Breast epithelium (tissue), 4 donors: ENCODE measurements around the gene ELF4. TPM values are rescaled to one million over a fixed set of nuclear protein-coding genes. Genes with fewer than 3 reads are reported as not detected.

Experiments
- DNase-seq, 2 donors: peaks; one replicate each; pipeline ENCODE4 v3.0.0-alpha.2; 2019; ENCODE audit warnings: low spot score in 2 of 2
- H3K27ac ChIP-seq, 2 donors: fragments of 200-600 bp; sonication (generic) in 1 of 2; one replicate each; pipeline ENCODE4 v1.5.1; 2016 to 2019; ENCODE audit warnings: mild to moderate bottlenecking in 1 of 2
- H3K27me3 ChIP-seq, 2 donors: fragments of 200-600 bp; sonication (generic) in 1 of 2; one replicate each; pipeline versions ENCODE4 v1.5.1 to v1.6.0; 2017 to 2019; ENCODE audit warnings: control low read depth in 1 of 2, mild to moderate bottlenecking in 1 of 2
- H3K36me3 ChIP-seq: fragments of 200-600 bp; one replicate; pipeline ENCODE4 v1.5.1; 2019
- H3K4me1 ChIP-seq, 2 donors: fragments of 200-600 bp; sonication (generic); one replicate each; pipeline ENCODE4 v1.5.1; 2016 to 2019; ENCODE audit warnings: control low read depth in 1 of 2
- H3K4me3 ChIP-seq, 3 donors: fragments of 200-600 bp; sonication (generic); 1 replicate in 2 of 3; 2 replicates in 1 of 3; pipeline ENCODE4 v1.5.1; 2016 to 2019; ENCODE audit warnings: mild to moderate bottlenecking in 3 of 3, moderate library complexity in 2 of 3
- H3K9me3 ChIP-seq, 2 donors: fragments of 200-600 bp; sonication (generic) in 1 of 2; one replicate each; pipeline ENCODE4 v1.5.1; 2016 to 2019; ENCODE audit warnings: control low read depth in 1 of 2
- POLR2A ChIP-seq: fragments of 450-650 bp; IDR thresholded peaks from one replicate; pipeline ENCODE4 v1.6.1; 2016; ENCODE audit warnings: antibody characterized with exemption, mild to moderate bottlenecking, moderate library complexity
- POLR2AphosphoS5 ChIP-seq, 3 donors: sonication (generic); formaldehyde crosslinking; IDR thresholded peaks; one replicate each; pipeline ENCODE4 v1.6.1; 2017; ENCODE audit warnings: antibody characterized with exemption in 3 of 3
- intact Hi-C: fragments of 100-400 bp; cut with DNase I; formaldehyde crosslinking; loops from one replicate; pipeline ENCODE4 v1.15.1; 2023; ENCODE audit warnings: low total_unique reads
- total RNA-seq, 3 donors: library from RNA; depleted of rRNA; stranded (reverse); fragments of >200 nt; gene quantifications; one replicate each; pipeline ENCODE4 v1.1.0, GENCODE V29; 2016
- TF ChIP-seq, protein P1 (sequence below), 3 donors: fragments of 450-650 bp; IDR thresholded peaks; one replicate each; pipeline ENCODE4 v1.5.1; 2016 to 2017; ENCODE audit warnings: antibody characterized with exemption in 3 of 3, mild to moderate bottlenecking in 3 of 3, moderate library complexity in 3 of 3

The ELF4 gene
- total RNA-seq, 3 donors from 2014 or later: 5.3 to 10.7 (median 9.2) TPM

GRCh38 chrX:130060122-130061069 lies 49.9 kb downstream of the ELF4 start:
- no peak for TF ChIP-seq POLR2A
- peak in 2 of 3 donors; percentile 44 to 47 for TF ChIP-seq POLR2AphosphoS5 (IDR thresholded peaks at IDR 0.05)
- TF ChIP-seq, protein P1, sequence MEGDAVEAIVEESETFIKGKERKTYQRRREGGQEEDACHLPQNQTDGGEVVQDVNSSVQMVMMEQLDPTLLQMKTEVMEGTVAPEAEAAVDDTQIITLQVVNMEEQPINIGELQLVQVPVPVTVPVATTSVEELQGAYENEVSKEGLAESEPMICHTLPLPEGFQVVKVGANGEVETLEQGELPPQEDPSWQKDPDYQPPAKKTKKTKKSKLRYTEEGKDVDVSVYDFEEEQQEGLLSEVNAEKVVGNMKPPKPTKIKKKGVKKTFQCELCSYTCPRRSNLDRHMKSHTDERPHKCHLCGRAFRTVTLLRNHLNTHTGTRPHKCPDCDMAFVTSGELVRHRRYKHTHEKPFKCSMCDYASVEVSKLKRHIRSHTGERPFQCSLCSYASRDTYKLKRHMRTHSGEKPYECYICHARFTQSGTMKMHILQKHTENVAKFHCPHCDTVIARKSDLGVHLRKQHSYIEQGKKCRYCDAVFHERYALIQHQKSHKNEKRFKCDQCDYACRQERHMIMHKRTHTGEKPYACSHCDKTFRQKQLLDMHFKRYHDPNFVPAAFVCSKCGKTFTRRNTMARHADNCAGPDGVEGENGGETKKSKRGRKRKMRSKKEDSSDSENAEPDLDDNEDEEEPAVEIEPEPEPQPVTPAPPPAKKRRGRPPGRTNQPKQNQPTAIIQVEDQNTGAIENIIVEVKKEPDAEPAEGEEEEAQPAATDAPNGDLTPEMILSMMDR (IDR thresholded peaks at IDR 0.05): peak; percentile 72 to 81 (median 79)
- Histone ChIP-seq H3K4me1 (no peaks in the 10 kb centered on the region), H3K27me3 (peaks cover 0 to 13% of the 10 kb centered on the region in 2 donors), H3K36me3 (no peaks in the 10 kb centered on the region), H3K4me3 (peak overlapping the region; percentile 45 to 71 (median 56)), H3K9me3 (no peaks in the 10 kb centered on the region), H3K27ac (peak overlapping the region; percentile 50 to 72)
- intact Hi-C loops: no loop called here
- DNase-seq: peak; percentile 49 to 76

DNA sequence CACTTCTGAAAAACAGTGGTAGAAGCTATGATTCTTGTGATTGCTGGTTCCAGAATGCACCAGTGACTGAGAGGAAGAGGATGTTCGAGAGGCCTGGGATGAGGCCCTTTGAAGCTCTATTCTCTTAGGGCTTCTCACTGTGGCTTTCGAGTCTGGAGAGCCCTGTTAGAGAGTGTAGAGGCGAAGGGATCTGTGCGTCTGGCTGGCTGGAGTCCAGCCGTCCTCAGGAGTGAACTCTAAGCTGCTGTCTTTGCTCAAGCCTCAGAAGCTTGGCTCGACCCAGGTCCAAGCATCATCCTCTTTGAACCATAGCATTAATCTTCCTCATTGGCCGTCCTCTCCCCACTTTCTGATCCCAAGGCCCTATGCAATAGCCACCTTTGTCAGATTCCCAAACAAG lies 51.6 kb downstream of the ELF4 start:
- H3K9me3 ChIP-seq: no peaks in the 10 kb centered on the region
- H3K4me1 ChIP-seq: no peaks in the 10 kb centered on the region
- no peak for TF ChIP-seq POLR2A
- TF ChIP-seq, protein P1 (IDR thresholded peaks at IDR 0.05): no peak
- no peak for TF ChIP-seq POLR2AphosphoS5 (IDR thresholded peaks at IDR 0.05)
- no peak overlapping the region for H3K27ac ChIP-seq
- intact Hi-C loops: loop anchor here (10.0 kb wide), 1 partner anchor 134 kb away; no protein-coding TSS in a partner anchor
- no peaks in the 10 kb centered on the region for H3K36me3 ChIP-seq
- H3K27me3 ChIP-seq: peaks cover 0 to 11% of the 10 kb centered on the region in 2 donors
- H3K4me3 ChIP-seq: no peak overlapping the region
- DNase-seq: no peak

DNA sequence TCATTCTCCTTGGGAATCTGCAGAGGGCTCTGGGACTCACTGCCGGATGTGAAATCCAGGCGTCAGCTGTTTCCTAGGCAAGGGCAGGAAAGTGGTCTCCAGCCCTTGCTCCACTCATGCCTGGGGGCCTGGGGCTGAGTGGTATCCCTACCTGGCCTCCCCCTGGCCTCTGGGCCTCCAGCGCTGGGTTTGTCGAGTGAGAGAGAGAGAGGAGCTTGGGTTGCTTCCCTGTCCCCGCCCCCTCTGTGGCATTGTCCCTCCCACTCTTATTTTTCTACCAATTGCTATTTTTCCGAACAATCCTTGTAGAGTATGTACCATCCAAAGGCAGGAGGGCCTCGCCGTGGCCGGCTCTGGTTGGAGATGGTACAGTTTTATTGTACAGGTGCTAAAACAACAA lies 53.1 kb downstream of the ELF4 start:
- intact Hi-C loops: loop anchor here (10.0 kb wide), 1 partner anchor 132 kb away; no protein-coding TSS in a partner anchor
- no peak for DNase-seq
- Histone ChIP-seq H3K27ac (no peak overlapping the region), H3K4me3 (no peak overlapping the region), H3K36me3 (no peaks in the 10 kb centered on the region), H3K9me3 (no peaks in the 10 kb centered on the region), H3K27me3 (peaks cover 0 to 17% of the 10 kb centered on the region in 2 donors), H3K4me1 (no peaks in the 10 kb centered on the region)
- TF ChIP-seq POLR2A: no peak
- TF ChIP-seq POLR2AphosphoS5 (IDR thresholded peaks at IDR 0.05): no peak
- TF ChIP-seq, protein P1 (IDR thresholded peaks at IDR 0.05): no peak

- intact Hi-C loops: loop anchor here (10.0 kb wide), 1 partner anchor 131 kb away; no protein-coding TSS in a partner anchor
- Histone ChIP-seq H3K27ac (no peak overlapping the region), H3K27me3 (peaks cover 0 to 14% of the 10 kb centered on the region in 2 donors), H3K36me3 (no peaks in the 10 kb centered on the region), H3K4me1 (no peaks in the 10 kb centered on the region), H3K9me3 (no peaks in the 10 kb centered on the region), H3K4me3 (no peak overlapping the region)
- TF ChIP-seq, protein P1 (IDR thresholded peaks at IDR 0.05): no peak
- TF ChIP-seq POLR2AphosphoS5 (IDR thresholded peaks at IDR 0.05): no peak
- no peak for TF ChIP-seq POLR2A
- no peak for DNase-seq
These were observed 54.4 kb downstream of the ELF4 start for GRCh38 chrX:130055899-130056298.

DNA sequence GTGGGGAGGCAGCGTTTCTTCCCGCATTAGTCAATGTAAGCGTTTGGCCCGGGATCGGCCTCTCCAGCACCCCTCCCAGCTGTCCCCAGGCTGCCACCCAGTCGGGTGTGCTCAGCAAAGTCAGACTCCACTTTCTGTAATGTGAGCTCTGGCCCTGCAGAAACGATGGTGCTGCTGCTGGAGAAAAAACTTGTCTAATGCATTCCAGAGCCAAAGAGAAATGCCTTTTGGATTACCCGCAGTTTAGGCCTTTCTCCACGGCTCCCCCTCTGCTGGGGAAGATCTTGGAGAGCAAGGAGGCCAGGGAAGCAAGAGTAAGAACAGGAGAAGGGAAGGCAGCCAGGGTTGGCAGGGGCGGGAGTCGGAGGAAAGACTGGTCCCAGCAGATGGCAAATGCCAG lies 55.2 kb downstream of the ELF4 start:
- Histone ChIP-seq H3K27me3 (peaks cover 0 to 14% of the 10 kb centered on the region in 2 donors), H3K36me3 (no peaks in the 10 kb centered on the region), H3K4me3 (no peak overlapping the region), H3K4me1 (no peaks in the 10 kb centered on the region), H3K9me3 (no peaks in the 10 kb centered on the region), H3K27ac (no peak overlapping the region)
- intact Hi-C loops: loop anchor here (10.0 kb wide), 1 partner anchor 130 kb away; no protein-coding TSS in a partner anchor
- DNase-seq: no peak
- TF ChIP-seq POLR2A (no peak), POLR2AphosphoS5 (IDR thresholded peaks at IDR 0.05) (no peak)
- TF ChIP-seq, protein P1 (IDR thresholded peaks at IDR 0.05): no peak
